Sigmoid colon (tissue), 4 donors: Measurements from ENCODE around the gene IL19.

Source experiments
- EP300 ChIP-seq, 4 donors: sonication (generic); formaldehyde crosslinking; IDR thresholded peaks; one replicate each; pipeline ENCODE4 v1.6.1; 2017; ENCODE audit warnings: antibody characterized with exemption in 4 of 4
- POLR2A ChIP-seq, 2 donors: fragments of 450-650 bp; IDR thresholded peaks; one replicate each; pipeline ENCODE4 v1.6.1; 2016; ENCODE audit warnings: antibody characterized with exemption in 2 of 2, mild to moderate bottlenecking in 2 of 2, moderate library complexity in 2 of 2
- POLR2AphosphoS5 ChIP-seq, 4 donors: sonication (generic); formaldehyde crosslinking; IDR thresholded peaks; one replicate each; pipeline ENCODE4 v1.6.1; 2017; ENCODE audit warnings: antibody characterized with exemption in 4 of 4
- TF ChIP-seq, protein P1 (sequence below), 4 experiments: fragments of 450-650 bp in 3 of 4; fragments of 200-600 bp in 1 of 4; IDR thresholded peaks; one replicate each; pipeline ENCODE4 v1.5.1; 2016 to 2019; ENCODE audit warnings: antibody characterized with exemption in 4 of 4, mild to moderate bottlenecking in 3 of 4, moderate library complexity in 2 of 4

- TF ChIP-seq, protein P1, sequence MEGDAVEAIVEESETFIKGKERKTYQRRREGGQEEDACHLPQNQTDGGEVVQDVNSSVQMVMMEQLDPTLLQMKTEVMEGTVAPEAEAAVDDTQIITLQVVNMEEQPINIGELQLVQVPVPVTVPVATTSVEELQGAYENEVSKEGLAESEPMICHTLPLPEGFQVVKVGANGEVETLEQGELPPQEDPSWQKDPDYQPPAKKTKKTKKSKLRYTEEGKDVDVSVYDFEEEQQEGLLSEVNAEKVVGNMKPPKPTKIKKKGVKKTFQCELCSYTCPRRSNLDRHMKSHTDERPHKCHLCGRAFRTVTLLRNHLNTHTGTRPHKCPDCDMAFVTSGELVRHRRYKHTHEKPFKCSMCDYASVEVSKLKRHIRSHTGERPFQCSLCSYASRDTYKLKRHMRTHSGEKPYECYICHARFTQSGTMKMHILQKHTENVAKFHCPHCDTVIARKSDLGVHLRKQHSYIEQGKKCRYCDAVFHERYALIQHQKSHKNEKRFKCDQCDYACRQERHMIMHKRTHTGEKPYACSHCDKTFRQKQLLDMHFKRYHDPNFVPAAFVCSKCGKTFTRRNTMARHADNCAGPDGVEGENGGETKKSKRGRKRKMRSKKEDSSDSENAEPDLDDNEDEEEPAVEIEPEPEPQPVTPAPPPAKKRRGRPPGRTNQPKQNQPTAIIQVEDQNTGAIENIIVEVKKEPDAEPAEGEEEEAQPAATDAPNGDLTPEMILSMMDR (IDR thresholded peaks at IDR 0.05), result no peak
- TF ChIP-seq POLR2A (IDR thresholded peaks at IDR 0.05) (no peak), EP300 (IDR thresholded peaks at IDR 0.05) (no peak), POLR2AphosphoS5 (IDR thresholded peaks at IDR 0.05) (no peak)
Measured at GRCh38 chr1:206812471-206812870, 41.9 kb downstream of the IL19 start.
